Transverse colon (tissue), 4 donors: ENCODE measurements around the gene TMEFF1.

ENCODE experiments used
- CTCF ChIP-seq, 5 experiments: fragments of 200-600 bp in 3 of 5; fragments of 450-650 bp in 2 of 5; sonication (generic) in 3 of 5; IDR thresholded peaks; 1 replicate in 2 of 5; 2 replicates in 3 of 5; pipeline ENCODE4 v1.5.1; 2016 to 2017; ENCODE audit warnings: antibody characterized with exemption in 5 of 5, inconsistent platforms in 3 of 5, mild to moderate bottlenecking in 2 of 5, moderate library complexity in 1 of 5
- EP300 ChIP-seq: sonication (generic); formaldehyde crosslinking; IDR thresholded peaks from one replicate; pipeline ENCODE4 v1.6.1; 2017; ENCODE audit warnings: antibody characterized with exemption, low read depth
- POLR2A ChIP-seq: fragments of 450-650 bp; IDR thresholded peaks from one replicate; pipeline ENCODE4 v1.6.1; 2016; ENCODE audit warnings: antibody characterized with exemption, mild to moderate bottlenecking, moderate library complexity
- POLR2AphosphoS5 ChIP-seq, 3 donors: sonication (generic); formaldehyde crosslinking; IDR thresholded peaks; one replicate each; pipeline ENCODE4 v1.6.1; 2016; ENCODE audit warnings: antibody characterized with exemption in 3 of 3

GRCh38 chr9:100575765-100576386, 102.9 kb downstream of the TMEFF1 start:
- no peak for TF ChIP-seq POLR2A
- no peak for TF ChIP-seq CTCF (IDR thresholded peaks at IDR 0.05)
- TF ChIP-seq EP300, result no peak
- TF ChIP-seq POLR2AphosphoS5 (IDR thresholded peaks at IDR 0.05), result no peak
